IPS-20b (cell line): Measurements from ENCODE around the gene UGT2B11.
"Not testable (repeated sequence)": the region's sequence is repeated elsewhere in the genome, so short reads cannot be mapped to it uniquely, and the experiment has no call there.

Experiments used
- H3K27ac ChIP-seq: one replicate; pipeline ENCODE4 v1.5.1; 2013; ENCODE audit warnings: low read length
- H3K27me3 ChIP-seq: 2 replicates; pipeline ENCODE4 v1.6.1; 2013; ENCODE audit warnings: mild to moderate bottlenecking, low read length, inconsistent platforms; ENCODE audit not compliant: insufficient read depth
- H3K36me3 ChIP-seq: 2 replicates; pipeline ENCODE4 v1.6.1; 2013; ENCODE audit warnings: low read depth, mild to moderate bottlenecking, inconsistent platforms, low read length, moderate library complexity; ENCODE audit not compliant: insufficient read depth
- H3K4me1 ChIP-seq: 2 replicates; pipeline ENCODE4 v1.6.1; 2013; ENCODE audit warnings: mild to moderate bottlenecking, control low read depth, inconsistent platforms, low read length, moderate library complexity; ENCODE audit not compliant: insufficient read depth
- H3K4me3 ChIP-seq: 2 replicates; pipeline ENCODE4 v1.5.1; 2013; ENCODE audit warnings: mild to moderate bottlenecking, low read length, inconsistent platforms
- H3K9ac ChIP-seq: 2 replicates; pipeline ENCODE4 v1.6.1; 2013; ENCODE audit warnings: low read depth, mild to moderate bottlenecking, inconsistent platforms, low read length, moderate library complexity
- H3K9me3 ChIP-seq: 2 replicates; pipeline ENCODE4 v1.6.1; 2013; ENCODE audit warnings: mild to moderate bottlenecking, low read depth, low read length, inconsistent platforms; ENCODE audit not compliant: insufficient read depth

The UGT2B11 gene

DNA sequence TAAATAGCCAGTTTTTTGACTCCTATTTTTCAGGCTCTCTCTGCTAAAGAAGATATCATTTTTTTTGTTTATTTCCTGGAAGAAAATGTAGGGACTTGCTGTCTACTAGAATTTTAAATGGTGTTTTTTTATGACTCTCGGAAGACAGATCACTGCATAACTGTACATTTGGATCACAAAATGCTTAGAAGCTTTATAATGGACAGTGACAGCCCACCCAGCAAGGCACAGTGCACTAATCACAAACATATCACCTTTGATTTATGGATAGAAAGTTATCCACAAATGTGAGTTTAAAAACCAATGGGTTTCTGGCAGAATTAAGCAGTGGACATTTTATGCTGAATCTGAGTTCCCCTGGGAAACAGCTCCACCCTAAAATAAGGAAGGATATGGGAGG, 48.8 kb downstream of the UGT2B11 start:
- H3K27me3 ChIP-seq, H3K9ac ChIP-seq, H3K9me3 ChIP-seq, H3K27ac ChIP-seq, H3K4me1 ChIP-seq, H3K36me3 ChIP-seq, H3K4me3 ChIP-seq: not testable (repeated sequence)

DNA sequence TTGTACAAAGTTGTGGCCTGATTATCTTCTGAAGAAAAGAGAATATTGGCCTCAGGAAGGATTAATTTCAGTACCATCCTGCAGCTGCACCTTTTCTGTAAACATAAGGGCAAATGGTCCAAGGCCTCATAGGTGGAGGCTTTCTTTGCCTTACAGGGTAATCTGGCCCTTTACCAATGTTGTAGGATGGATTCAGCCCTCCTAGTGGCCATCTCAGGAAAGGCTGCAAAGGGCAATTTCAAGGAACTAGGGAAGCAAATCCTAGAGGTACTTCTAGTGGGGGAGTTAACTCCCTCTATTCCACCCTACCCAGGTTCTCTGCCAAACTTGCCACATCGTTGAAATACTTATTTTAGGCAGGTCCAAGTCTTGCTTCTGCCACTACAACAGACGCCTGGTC, 57.6 kb downstream of the UGT2B11 start:
- Histone ChIP-seq H3K4me1 (no peaks in the 10 kb centered on the region), H3K9me3 (no peaks in the 10 kb centered on the region), H3K4me3 (no peak overlapping the region)

DNA sequence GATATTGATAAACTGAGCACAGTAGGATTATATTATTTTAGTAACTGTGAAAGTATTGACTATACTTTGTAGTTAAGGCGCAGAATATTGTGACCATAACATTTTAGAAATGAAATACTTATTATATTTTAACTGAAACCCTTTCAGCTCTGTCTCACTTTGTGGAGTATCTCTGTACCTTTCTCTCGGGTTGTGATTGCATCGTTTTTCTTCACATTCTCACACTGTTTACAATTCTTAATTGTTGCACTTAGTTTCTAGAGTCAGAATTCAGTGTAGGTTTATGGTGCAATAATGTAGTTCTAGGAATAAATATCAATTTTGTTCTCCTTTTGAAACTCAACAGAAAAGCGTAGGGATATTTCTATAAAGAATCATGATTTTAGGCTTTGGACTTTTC, 60.5 kb downstream of the UGT2B11 start:
- no peak overlapping the region for H3K27ac ChIP-seq
- H3K9me3 ChIP-seq: no peaks in the 10 kb centered on the region
- H3K4me1 ChIP-seq: no peaks in the 10 kb centered on the region
- H3K27me3 ChIP-seq: no peaks in the 10 kb centered on the region
- H3K36me3 ChIP-seq: no peaks in the 10 kb centered on the region
- no peak overlapping the region for H3K4me3 ChIP-seq
- H3K9ac ChIP-seq: no peak overlapping the region

More for the DNA sequence above, 57.6 kb downstream of the UGT2B11 start:
- no peak overlapping the region for H3K9ac ChIP-seq
- H3K27me3 ChIP-seq: no peaks in the 10 kb centered on the region
- no peak overlapping the region for H3K27ac ChIP-seq
- no peaks in the 10 kb centered on the region for H3K36me3 ChIP-seq
